GM04504 (cell line): ENCODE data around the gene CTIF.
"Not testable (repeated sequence)": the region's sequence is repeated elsewhere in the genome, so short reads cannot be mapped to it uniquely, and the experiment has no call there.

Experiments used
- DNase-seq: peaks from one replicate; pipeline ENCODE4 v3.0.0-alpha.2; 2012; ENCODE audit warnings: low read depth

The CTIF gene

DNA sequence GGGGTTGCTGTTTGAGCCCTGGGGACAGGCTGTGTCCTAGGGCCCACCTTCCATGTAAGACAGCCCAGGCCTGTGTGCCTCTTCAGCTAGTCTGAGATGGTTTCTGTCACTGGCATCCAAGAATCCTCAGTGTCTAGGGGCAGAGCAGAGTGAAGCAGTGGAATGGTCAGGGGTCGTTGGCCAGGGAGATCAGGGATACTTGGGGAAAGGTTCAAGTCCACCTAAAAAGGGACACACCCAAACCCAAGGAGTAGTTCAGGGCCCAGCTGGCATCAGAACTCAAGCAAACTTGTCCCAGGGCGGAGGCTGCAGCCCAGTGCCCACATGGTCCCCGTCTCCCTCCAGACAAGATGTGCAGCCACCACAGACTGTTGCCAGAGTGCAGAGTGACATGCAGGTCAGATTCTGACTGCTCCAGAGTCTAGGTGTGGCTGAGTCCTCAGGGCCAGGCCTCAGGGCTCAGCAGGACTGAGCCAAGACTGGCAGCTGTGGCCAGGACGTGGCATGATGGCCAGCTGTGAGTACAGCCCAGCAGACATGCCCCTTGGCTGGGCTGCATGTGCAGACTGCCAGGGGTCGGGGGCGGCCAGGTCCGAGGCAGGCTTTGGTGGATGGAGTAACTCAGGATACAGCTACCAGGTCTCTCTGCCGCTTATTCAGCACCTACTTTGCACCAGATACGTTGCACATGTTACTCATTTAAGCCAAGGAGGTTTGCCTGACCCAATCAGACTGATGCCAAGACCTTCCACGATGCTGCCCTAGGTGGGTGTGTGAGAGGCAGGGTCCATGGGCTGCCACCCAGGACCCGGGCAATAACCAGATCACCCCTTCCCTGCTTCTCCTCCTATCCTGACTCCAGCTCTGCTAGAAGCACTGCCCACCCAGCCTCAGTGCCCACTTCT lies 265.4 kb downstream of the CTIF start:
- no peak for DNase-seq

DNA sequence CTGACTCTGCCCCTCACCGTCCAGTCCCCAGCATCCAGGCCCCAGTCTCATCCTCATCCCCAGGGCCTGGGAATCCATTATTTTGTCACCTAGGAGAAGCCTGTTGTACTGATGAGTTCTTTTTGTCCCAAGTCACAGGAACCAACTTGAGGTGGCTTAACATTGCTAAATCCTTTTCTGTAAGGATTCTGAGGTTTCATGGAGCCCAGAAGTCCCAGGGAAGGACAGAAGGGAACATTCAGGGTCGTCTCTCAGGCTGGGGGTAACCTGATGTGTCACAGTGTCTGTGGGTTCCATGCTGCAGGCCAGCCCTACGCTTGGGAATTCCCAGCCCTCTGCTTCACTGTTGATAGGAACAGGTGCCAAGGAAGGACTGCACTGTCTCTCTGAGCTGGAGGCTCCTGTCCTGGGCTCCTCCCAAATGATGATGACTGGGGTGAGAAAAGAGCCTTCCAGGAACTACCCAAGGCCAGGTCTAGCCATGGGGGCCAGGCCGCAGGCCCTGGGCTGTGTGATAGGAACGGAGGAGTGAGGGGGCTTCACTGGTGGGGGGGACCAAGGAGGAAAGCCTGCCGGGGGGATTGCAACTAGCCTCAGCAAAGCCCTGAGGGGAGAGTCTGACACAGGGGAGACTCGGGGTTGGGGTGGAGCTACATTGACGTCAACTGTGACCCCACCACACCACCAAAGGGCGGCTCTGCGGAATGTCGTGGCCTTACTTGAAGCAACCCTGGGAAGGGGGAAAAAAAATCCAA lies 266.2 kb downstream of the CTIF start:
- no peak for DNase-seq

DNA sequence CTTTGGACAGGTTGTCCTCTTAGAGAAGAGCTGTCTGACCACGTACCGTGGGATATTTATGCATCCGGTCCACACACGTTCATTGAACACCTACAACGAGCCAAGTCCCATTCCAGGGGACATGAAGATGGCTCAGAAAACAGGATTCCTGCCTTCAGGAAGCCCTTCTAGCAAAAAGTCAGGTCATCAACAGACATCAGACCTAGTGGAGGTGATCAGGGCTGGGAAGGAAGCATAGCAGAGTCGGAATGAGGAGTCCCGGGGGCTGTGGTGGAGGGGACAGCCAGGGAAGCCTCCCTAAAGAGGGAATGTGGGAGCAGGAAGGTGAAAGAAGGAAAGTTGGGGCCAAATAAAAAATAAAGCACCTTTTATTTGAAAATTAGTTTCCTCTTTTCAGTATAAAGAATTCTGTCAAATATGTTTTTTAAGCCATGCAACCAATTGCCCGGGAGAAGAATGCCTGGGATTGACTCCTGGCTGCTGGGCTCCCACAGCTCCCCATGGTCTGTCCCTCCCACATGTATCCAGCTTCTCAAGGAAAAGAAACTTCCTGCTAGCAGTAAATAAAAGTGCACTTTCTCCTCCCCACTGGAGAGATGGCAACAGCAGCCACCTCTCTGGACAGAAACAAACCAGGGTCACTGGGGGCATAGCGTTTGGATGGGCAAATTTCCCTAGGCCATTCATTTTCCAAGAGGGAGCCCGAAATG lies 267.1 kb downstream of the CTIF start:
- no peak for DNase-seq

DNA sequence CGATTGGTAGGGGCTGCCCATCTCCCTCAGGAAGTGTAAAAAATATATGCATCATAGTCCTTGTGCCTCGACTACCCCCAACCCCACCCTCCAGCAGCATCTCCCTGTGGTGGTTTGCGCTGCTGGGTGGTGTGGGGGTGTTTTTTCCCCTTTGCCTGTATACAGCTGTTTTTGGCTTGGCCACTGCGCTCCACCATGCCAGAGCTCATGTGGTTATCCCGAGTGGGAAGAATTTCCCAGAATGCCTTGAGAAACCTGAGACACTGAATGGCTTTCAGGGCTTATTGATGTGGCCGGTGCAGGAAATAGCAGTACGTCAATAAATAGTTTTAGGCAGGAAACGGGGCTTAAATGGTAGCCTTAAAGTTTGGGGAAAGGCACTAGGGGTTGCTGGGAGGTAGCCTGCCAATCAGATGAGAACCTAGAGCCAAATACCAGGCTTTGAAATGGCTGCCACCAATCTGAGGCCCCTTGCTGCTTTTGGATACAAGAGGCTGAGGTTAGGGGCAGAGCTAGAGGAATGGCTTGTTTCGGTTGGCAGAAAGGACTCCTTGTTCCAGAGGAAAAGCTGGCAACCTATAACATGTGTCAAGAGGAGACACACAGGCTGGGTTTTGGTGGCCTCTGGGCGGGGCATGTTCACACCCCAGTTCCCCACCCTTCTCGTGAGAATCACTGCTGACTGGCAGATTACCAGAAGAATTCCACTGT lies 267.9 kb downstream of the CTIF start:
- DNase-seq, result no peak

DNA sequence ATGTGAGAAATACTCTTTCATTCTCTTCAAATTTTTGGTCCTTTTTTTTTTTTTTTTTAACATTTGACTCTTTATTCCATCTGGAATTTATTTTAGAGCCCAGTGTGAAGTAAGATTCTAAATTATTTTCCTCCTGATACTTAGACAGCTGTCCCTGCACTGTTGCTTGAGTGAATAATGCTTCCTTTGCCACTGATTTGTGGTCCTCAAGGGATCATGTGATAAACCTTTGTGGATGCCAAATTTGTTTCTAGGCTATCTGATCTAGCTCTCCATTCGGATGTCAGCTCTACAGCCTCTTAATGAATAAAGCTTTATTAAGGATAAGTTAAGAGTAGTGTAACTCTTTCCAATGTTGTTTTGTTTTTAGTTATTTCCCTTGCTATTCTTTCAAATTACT lies 269.6 kb downstream of the CTIF start:
- no peak for DNase-seq

DNA sequence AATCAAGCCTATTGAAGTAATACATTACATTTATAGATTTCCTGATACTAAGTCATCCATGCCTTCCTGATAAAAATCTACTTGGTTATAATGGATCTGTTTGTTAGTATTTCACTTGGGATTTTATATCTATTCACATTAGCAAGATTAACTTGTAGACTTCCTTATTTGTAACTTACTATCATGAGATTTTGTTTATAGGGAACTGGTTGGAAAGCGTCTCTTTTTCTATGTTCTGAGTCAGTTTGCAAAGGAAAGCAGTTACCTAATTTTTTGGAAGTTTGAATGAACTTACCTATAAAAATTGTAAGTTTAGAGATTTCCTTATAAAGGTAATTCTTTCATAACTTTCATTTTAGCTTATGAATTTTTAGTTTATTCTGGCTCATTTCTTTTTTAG lies 270.5 kb downstream of the CTIF start:
- DNase-seq, result no peak

DNA sequence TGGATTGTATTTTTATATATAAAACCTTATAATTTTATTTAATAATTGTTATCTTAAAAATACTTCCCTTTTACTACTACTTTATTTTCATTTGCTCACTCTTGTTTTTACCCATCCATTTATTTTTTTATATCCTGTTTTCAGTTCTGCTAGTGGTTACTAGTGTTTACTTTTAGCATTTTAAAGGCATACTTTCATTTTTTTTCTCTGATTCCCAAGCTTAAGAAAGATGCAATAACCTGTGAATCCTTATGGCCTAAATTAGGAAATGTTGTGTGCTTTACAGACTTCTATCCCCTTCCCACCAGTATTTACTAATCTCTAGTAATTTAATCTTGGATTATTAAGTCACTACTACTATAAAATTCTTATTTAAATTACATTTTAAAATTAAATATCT lies 272.0 kb downstream of the CTIF start:
- DNase-seq, result no peak

DNA sequence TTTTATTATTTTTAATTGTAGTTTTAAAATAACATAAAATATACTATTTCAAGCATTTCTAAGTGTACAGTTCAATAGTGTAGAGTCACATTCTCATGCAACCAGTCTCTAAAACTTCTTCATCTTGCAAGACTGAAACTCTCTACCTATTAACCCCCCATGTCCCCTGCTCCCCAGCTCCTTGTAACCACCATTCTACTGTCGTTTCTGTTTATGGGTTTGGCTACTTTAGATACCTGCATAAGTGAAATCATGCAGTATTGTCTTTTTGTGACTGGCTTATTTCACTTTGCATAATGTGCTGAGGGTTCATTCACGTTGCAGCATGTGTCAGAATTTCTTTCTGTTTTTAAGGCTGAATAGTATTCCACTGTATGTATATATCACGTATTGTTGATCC lies 272.6 kb downstream of the CTIF start:
- no peak for DNase-seq

DNA sequence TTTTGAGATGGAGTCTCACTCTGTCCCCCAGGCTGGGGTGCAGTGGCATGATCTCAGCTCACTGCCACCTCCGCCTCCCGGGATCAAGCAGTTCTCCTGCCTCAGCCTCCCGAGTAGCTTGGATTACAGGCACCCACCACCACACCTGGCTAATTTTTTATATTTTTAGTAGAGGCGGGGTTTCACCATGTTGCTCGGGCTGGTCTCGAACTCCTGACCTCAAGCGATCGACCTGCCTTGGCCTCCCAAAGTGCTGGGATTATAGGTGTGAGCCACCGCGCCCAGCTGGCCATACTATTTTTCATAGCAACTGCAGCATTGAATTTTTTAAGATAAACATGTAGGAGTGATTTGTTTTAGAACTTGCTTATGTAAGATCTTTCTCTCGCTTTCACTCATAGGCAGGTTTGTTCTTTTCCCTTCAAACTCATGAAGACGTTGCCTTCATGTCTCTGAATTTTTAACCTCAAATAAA lies 273.2 kb downstream of the CTIF start:
- DNase-seq, result not testable (repeated sequence)

DNA sequence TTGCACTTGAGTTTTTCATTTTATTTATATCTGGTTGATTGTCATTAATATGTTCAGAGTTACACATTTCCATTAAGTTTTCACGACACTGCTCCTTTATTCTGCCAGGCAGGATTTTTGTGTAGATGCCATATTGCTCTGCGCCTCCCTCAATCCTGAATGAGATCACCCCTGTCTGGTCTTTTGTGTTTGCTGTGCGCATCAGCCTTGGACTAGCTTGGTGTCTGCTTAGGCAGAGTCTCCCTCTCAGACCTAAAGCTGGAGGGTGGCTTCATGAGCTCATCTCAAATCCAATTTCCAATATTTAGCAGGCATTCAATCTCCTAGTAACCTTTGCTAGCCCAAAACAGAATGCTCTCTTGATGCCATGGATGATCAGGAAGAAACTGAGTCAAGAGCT lies 274.5 kb downstream of the CTIF start:
- DNase-seq, result no peak

DNA sequence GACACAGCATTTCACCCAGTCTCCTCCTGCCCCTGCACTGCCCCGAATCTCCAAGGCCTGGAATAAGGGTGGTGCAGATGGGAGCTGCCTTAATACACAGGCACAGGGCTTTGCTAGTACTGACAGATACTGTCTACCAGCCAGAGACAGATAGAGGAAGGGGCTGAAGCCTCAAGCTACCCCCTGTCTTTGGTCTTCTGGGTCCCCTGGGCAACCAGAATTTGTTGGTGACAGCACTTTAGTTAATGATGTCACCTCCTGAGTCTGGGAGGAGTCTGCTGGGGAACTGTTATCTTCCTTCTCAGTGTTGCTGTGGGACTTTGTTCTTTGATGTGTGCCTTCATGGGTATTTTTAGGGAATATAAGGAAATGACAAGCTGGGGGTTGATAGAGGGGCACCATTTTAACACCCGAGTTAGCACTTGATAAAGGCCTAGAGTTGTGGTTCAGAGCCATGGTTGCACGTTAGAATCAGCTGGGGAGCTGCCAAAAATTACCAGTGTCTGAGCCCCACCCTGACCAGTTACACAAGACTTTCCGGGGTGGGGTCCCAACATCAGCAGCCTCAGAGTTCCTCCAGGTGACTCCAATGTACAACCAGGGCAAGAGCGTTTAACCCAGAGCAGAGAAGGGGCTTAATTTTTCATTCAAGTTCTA lies 275.1 kb downstream of the CTIF start:
- DNase-seq, result no peak

DNA sequence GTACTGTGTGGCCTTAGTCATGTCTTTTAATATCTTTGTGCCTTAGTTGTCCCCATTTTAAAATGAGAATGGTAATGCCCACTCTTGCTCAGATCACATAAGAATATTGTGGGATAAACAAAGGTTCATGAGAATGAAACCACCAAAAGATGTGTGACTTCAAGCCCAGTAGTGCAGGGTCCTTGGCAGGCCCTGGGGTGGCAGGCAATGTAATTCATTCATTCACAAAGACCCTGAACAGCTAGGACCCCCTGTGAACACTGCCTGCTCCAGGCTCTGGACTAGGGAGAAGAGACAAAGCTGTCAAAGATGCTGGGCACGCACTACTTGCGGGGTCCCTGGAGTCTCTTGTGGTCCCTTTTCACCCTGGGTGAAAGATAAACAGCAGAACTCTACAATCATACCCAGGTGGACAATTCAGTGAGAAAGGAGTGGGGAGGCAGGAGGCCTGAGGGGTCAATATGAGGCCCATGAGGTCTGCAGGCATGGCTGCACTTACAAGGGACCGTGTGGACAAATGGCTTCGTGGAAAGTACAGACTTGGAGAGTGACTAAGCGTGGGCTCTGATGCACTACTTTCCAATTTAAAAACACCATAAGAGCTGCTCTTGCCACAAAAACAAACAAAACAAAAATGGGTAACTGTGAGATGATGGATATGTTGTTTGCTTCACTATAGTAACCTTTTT lies 275.8 kb downstream of the CTIF start:
- no peak for DNase-seq

DNA sequence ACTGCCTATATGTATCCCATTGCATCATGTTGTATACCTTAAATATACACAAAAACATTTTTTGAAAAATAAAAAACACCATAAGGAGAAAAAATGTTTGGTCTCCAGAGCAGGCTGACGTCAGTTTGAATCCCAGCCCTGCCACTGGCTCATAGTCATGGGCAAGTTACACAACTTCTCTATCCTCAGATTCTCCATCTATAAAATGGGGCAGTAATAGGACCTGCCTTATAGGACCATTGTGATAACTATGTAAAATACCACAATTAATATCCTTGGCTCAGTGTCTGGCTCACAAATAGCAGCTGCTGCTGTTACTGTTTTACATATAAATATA lies 276.3 kb downstream of the CTIF start:
- DNase-seq, result no peak

DNA sequence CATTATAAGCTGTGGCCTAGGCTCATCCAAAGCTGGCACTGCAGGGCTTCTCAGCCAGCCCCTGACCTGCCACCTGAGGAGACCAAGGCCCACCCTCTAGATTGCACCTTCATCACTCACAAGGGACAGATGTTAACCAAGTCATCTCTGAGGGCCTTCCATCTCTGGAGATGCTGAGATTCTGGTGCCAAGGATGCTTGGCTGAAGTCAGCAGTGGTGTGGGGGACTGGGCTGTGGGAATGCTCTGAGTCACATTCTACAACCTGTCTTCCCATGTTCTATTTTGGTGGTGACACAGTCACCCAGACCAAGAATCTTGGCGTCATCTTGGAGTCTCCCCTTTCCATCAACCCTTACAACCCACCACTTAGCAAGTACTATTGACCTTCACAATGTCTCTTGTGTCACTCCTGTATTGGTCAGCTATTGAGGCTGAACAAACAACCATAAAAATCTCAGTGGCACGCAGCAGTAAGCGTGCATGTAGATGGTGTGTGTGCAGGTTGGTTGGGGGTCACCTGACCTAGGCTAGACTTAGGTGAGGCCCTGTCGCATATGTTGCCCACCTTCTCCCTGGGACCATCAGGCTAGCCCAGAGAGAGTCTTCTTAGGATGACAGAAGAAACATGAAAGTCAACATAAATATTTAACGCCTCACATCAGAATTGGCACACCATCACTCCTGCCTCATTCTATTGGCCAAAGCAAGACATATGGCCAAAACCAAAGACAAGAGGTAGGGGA lies 276.9 kb downstream of the CTIF start:
- DNase-seq, result no peak

DNA sequence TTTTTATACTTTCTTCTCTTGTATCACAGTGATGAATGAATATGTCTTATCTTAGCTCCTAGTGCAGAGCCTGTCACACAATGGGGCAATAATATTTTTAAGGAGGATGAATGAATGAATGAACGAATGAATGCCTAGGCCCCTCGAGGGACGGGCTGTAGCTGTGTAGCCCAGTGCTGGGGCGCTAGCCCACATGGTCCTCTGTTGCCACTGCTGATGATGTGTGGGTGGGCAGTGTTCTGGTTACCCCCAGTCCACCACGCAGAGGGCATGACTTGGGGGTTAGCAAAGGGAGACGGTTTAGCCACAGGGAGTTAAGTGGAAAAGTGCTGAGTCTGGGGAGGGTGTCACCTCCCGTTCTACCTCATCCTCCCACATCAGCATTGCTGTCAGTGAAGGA lies 277.7 kb downstream of the CTIF start:
- no peak for DNase-seq

DNA sequence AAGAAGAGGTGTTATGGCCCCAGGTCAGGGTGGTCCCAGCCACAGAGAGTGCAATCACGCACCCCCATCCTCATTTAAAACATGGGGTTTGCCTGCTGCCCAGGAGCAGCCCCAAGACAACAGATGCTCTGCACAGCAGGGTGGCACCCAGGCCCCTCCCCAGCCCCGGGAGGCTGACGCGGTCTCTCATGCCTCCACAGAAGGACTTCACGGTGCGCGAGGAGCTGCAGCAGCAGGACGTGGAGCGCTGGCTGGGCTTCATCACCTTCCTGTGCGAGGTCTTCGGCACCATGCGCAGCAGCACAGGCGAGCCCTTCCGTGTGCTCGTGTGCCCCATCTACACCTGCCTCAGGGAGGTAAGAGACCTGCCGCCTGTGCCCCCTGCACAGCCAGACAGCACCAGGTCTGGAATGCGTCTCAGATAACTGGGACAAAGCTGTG lies 278.2 kb downstream of the CTIF start:
- no peak for DNase-seq

DNA sequence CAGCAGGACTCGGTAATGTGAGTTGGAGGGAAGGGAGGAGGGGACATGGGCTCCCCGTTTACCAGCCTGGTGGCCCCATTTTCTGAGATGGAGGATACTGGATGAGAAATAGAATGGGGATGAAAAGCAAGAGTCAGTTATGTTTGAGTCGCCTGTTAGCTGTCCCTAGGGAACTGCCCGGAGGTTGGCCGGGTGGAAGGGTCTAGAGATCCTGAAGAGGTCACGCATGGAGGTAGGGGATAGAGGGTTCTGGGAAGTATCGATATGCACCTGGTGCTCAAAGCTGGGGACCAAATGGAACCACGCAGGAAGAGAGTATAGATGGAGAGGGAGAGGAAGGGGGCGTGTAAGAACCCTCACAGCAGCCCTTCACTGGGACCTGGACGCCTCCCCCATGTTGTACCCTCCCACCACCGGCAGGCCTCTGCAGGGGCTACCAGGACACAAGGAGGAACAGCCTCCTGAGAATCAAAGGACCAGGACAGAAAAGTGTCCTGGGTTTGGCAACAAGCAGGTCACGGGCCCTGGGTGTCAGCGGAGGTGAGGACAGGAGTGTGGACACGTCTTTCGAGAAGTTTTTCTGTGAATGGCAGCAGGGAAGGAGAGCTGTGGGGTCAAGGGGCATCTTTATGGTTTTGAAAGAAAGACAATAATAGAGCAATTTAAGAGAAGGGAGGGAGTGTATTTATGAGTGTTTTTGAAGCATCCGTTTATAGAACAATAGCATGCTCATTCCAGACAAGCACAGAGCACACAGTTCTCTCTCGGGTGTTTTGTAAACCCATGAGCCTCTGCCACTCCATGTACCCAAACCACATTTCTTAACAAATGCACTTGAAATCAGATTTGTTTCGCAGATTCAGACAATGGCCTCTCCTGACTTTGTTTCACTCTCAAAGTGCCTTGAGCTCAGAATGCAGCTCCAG lies 279.8 kb downstream of the CTIF start:
- DNase-seq, result no peak

DNA sequence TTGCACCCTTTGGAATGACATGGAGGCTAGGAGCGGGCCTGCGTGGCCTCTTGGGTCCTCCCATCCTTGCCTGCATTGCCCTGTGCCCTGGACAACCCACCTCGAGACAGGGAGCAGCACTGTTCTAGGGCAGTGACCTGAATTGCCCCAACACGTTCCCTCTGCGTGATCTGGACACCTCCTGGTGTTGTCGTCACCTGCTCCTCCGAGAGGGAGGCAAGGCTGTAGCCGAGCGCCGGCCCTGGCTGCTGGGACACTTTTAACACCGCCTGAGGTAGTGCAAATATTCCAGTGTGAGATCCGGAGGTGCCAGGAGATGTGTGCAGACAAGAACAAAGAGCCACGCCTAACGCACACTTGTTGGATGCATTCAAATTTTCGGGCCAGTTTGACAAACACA lies 280.4 kb downstream of the CTIF start:
- no peak for DNase-seq
